ENCODE data around the gene NDUFB10.

DNA sequence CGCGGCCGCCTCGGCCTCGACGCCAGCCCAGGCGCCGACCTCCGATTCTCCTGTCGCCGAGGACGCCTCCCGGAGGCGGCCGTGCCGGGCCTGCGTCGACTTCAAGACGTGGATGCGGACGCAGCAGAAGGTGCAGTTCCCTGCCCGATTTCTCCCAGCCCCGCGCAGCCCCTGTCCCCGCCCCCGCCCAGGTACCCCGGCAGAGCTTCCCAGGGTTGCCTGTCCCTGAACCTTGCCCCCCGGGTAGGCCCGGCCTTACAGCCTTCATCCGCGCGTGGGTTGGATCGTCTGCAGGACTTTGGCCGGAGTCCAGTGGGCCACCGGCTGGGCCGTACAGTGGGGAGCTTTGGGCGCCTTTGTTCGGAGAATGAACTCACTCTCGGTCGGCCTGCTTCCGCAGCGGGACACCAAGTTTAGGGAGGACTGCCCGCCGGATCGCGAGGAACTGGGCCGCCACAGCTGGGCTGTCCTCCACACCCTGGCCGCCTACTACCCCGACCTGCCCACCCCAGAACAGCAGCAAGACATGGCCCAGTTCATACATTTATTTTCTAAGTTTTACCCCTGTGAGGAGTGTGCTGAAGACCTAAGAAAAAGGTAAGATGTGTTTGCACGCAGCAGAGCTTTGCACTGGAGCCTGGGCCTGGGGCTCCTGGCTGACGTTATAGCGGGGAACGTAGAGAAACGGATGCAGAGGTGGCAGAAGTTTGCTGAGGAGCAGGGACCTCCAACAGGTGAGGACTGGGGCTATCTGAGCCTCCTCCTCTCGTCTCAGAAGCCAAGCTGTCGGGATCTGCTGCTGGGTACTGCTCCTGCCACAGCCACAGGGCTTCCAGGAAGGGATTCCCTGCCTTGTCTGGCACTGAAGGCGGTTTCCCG is 25.2 kb downstream of the NDUFB10 start:
- TF ChIP-seq POLR2A (IDR thresholded peaks at IDR 0.05) = no peak
- TF ChIP-seq, protein P1, sequence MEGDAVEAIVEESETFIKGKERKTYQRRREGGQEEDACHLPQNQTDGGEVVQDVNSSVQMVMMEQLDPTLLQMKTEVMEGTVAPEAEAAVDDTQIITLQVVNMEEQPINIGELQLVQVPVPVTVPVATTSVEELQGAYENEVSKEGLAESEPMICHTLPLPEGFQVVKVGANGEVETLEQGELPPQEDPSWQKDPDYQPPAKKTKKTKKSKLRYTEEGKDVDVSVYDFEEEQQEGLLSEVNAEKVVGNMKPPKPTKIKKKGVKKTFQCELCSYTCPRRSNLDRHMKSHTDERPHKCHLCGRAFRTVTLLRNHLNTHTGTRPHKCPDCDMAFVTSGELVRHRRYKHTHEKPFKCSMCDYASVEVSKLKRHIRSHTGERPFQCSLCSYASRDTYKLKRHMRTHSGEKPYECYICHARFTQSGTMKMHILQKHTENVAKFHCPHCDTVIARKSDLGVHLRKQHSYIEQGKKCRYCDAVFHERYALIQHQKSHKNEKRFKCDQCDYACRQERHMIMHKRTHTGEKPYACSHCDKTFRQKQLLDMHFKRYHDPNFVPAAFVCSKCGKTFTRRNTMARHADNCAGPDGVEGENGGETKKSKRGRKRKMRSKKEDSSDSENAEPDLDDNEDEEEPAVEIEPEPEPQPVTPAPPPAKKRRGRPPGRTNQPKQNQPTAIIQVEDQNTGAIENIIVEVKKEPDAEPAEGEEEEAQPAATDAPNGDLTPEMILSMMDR (IDR thresholded peaks at IDR 0.05) = no peak

All from body of pancreas (tissue), 4 donors.